A549 (cell line): ENCODE measurements around the gene SNAPC5.

Source experiments
- CTCF ChIP-seq: fragments of >200 bp; sonication (Bioruptor Twin); formaldehyde crosslinking; IDR thresholded peaks from 3 replicates; pipeline ENCODE4 v1.5.1; 2016
- ELK1 ChIP-seq: fragments of 150-350 bp; IDR thresholded peaks from 2 replicates; pipeline ENCODE4 v1.6.1; 2014; ENCODE audit warnings: low read depth, mild to moderate bottlenecking, low read length
- HEYL ChIP-seq: fragments of 250-450 bp; sonication (Bioruptor Pico); IDR thresholded peaks from 2 replicates; pipeline ENCODE4 v1.8.0; 2021; ENCODE audit warnings: mild to moderate bottlenecking, moderate library complexity
- KDM5A ChIP-seq: fragments of 200-600 bp; sonication (generic); IDR thresholded peaks from 2 replicates; pipeline ENCODE4 v1.6.1; 2016; ENCODE audit warnings: antibody characterized with exemption, mild to moderate bottlenecking
- MYC ChIP-seq: IDR thresholded peaks from 2 replicates; pipeline ENCODE4 v1.6.1; 2012; ENCODE audit warnings: mild to moderate bottlenecking, inconsistent platforms, low read length, improper control_type of control experiment, borderline replicate concordance
- POLR2A ChIP-seq: IDR thresholded peaks from 2 replicates; pipeline ENCODE4 v1.6.1; 2012; ENCODE audit warnings: mild to moderate bottlenecking, low read length
- SMC3 ChIP-seq: fragments of >200 bp; sonication (Bioruptor Twin); formaldehyde crosslinking; IDR thresholded peaks from 3 replicates; pipeline ENCODE4 v1.6.1; 2018; ENCODE audit warnings: inconsistent platforms

- TF ChIP-seq HEYL (CRISPR knock-in tag) (no peak), CTCF (no peak), POLR2A (no peak), KDM5A (no peak), SMC3 (no peak), ELK1 (no peak), MYC (no peak)
These were observed 10.8 kb upstream of the SNAPC5 start for GRCh38 chr15:66508293-66508883.
